Measurements from ENCODE around the gene HDAC7. TPM values are rescaled to one million over a fixed set of nuclear protein-coding genes. Genes with fewer than 3 reads are reported as not detected.

The HDAC7 gene
- total and polyA plus RNA-seq, 2 experiments from 2014 or later: 41.3 to 60.1 TPM

DNA sequence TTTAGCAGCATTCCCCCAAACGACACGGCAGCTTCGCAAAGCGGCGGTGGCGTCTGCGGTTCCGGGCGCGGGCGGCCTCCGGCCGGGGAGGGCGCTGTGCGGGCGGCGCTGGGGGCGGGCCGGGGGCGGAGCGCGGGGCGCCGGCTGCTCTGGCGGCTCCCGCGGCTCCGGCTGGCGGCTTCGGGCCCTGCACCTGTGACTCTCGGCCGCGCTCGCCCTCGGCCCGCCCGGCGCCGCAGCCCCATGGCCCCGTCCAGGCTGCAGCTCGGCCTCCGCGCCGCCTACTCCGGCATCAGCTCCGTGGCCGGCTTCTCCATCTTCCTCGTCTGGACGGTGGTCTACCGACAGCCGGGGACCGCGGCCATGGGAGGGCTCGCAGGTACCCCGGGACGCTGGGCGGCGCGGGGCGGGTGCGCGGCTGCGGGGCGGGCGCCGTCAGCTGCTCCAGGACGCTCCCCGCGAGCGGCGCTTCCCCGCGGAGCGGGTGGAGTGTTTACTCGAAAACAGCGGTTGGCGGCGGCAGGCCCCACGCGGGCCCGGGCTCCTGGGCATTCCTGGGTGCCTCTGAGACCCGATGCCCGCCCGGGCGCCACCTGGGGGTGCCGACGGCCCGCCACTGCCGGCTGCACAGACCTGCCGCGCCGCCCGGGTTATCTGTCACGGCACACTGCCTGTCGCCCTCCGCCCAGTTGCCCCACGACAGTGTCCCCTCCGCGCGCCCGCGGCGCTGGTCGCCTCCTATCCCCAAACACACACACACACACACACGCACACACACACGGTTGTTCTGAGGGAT lies 46.4 kb downstream of the HDAC7 start, which contains the start of gene SLC48A1:
TSS of gene SLC48A1 (plus strand) at position 177 of the 796 bp plus-strand sequence. CDS start at position 244, 67 bp downstream.
- H3K4me2 ChIP-seq: peak within 1 kb of the TSS; percentile 86
- H2AFZ ChIP-seq: peak within 1 kb of the TSS; percentile 52
- Mint-ChIP-seq H3K4me3 (peak within 1 kb of the TSS; percentile 90), H3K36me3 (ENCODE audit: low read depth) (no peaks in the 10 kb centered on the region), H3K27me3 (ENCODE audit: insufficient read depth, low read depth, poor library complexity) (peaks cover 16% of the 10 kb centered on the region), H3K27ac (no peak within 1 kb of the TSS), H3K9me3 (no peaks in the 10 kb centered on the region), H3K4me1 (peaks cover 39% of the 10 kb centered on the region)
- peak within 1 kb of the TSS; percentile 69 for H3K4me3 ChIP-seq
- H3K4me1 ChIP-seq (ENCODE audit: insufficient read depth): peaks cover 36% of the 10 kb centered on the region
- no peaks in the 10 kb centered on the region for H4K20me1 ChIP-seq (replicated peaks; ENCODE audit: insufficient read depth)
- no peaks in the 10 kb centered on the region for H3K79me2 ChIP-seq (replicated peaks; ENCODE audit: insufficient read depth)
- DNase-seq (ENCODE audit: low spot score) (peak; percentile 86), ATAC-seq (peak; percentile 85)
- no peaks in the 10 kb centered on the region for H3K36me3 ChIP-seq (ENCODE audit: insufficient read depth)
- TF ChIP-seq POLR2AphosphoS5 (IDR thresholded peaks at IDR 0.05; ENCODE audit: low read depth) (peak; percentile 27; the same call in 1 of the 2 replicates), CTCF (conservative IDR thresholded peaks at IDR 0.05; ENCODE audit: low read depth in 2 of 2) (peak in 1 of 2 experiments; percentile 52; a peak in 2 of 4 replicates), STAT1 (IDR thresholded peaks at IDR 0.05; ENCODE audit: unreplicated experiment) (no peak)
- H3K27ac ChIP-seq (ENCODE audit: low read depth): no peak within 1 kb of the TSS
- no peaks in the 10 kb centered on the region for H3K9me2 ChIP-seq (ENCODE audit: insufficient read depth)
- peaks cover 15% of the 10 kb centered on the region for H3F3A ChIP-seq (replicated peaks; ENCODE audit: low read depth)
- H3K27me3 ChIP-seq (ENCODE audit: insufficient read depth): peaks cover 17% of the 10 kb centered on the region

GRCh38 chr12:47772738-47773061 lies 47.0 kb downstream of the HDAC7 start:
- ATAC-seq: no peak
- H4K20me1 ChIP-seq (replicated peaks; ENCODE audit: insufficient read depth): no peaks in the 10 kb centered on the region
- no peaks in the 10 kb centered on the region for H3K79me2 ChIP-seq (replicated peaks; ENCODE audit: insufficient read depth)
- Mint-ChIP-seq H3K27ac (no peak overlapping the region), H3K27me3 (ENCODE audit: insufficient read depth, low read depth, poor library complexity) (peaks cover 11% of the 10 kb centered on the region), H3K4me3 (peak overlapping the region; percentile 72), H3K36me3 (ENCODE audit: low read depth) (no peaks in the 10 kb centered on the region), H3K9me3 (no peaks in the 10 kb centered on the region), H3K4me1 (peaks cover 33% of the 10 kb centered on the region)
- H3K36me3 ChIP-seq (ENCODE audit: insufficient read depth): no peaks in the 10 kb centered on the region
- H3K27ac ChIP-seq (ENCODE audit: low read depth): no peak overlapping the region
- H3K9me2 ChIP-seq (ENCODE audit: insufficient read depth): no peaks in the 10 kb centered on the region
- peak overlapping the region; percentile 79 for H3K4me2 ChIP-seq
- peaks cover 34% of the 10 kb centered on the region for H3K4me1 ChIP-seq (ENCODE audit: insufficient read depth)
- no peak for DNase-seq (ENCODE audit: low spot score)
- peak overlapping the region; percentile 69 for H3K4me3 ChIP-seq
- H3K27me3 ChIP-seq (ENCODE audit: insufficient read depth): peaks cover 17% of the 10 kb centered on the region
- peak overlapping the region; percentile 6; the same call in 1 of the 2 replicates for H2AFZ ChIP-seq
- peaks cover 15% of the 10 kb centered on the region for H3F3A ChIP-seq (replicated peaks; ENCODE audit: low read depth)
- no peak for TF ChIP-seq JUNB (IDR thresholded peaks at IDR 0.05; ENCODE audit: unreplicated experiment)
- TF ChIP-seq EZH2 (IDR thresholded peaks at IDR 0.05; ENCODE audit: low read depth, unreplicated experiment): no peak
- TF ChIP-seq ETS1 (IDR thresholded peaks at IDR 0.05): no peak

Measured in GM23338 (cell line).